Activated naive CD4-positive, alpha-beta T cell treated with anti-CD3 and anti-CD28 coated beads, Interleukin-2, amount 50 U/mL, for 72 hours (primary cell): Measurements from ENCODE around the gene CILP2. TPM values are rescaled to one million over a fixed set of nuclear protein-coding genes. Genes with fewer than 3 reads are reported as not detected.

Source experiments
- ATAC-seq, 2 donors: fragments of 150-1000 bp; cut with Tn5 transposase; 2 replicates each; pipeline ENCODE4 v1.10.0; 2021; ENCODE audit warnings: mild to moderate bottlenecking in 2 of 2, moderate library complexity in 2 of 2
- DNase-seq, 2 donors: peaks; one replicate each; pipeline ENCODE4 v3.0.0; 2021 to 2022; ENCODE audit warnings: low spot score in 2 of 2
- H3K27ac Mint-ChIP-seq, 2 donors: one replicate each; pipeline ENCODE4 v1.8.0; 2022; ENCODE audit warnings: mild to moderate bottlenecking in 2 of 2, mixed read lengths in 2 of 2
- H3K36me3 Mint-ChIP-seq, 2 donors: one replicate each; pipeline ENCODE4 v1.8.0; 2022; ENCODE audit warnings: mixed read lengths in 2 of 2
- H3K9me3 Mint-ChIP-seq, 2 donors: one replicate each; pipeline ENCODE4 v1.8.0; 2022; ENCODE audit warnings: mixed read lengths in 2 of 2
- total RNA-seq, 2 donors: library from RNA; stranded (reverse); gene quantifications; one replicate each; pipeline ENCODE4 v1.2.3, GENCODE V29; 2022

CILP2 gene
- total RNA-seq, 2 donors from 2014 or later: 0.25 to 0.31 TPM

DNA sequence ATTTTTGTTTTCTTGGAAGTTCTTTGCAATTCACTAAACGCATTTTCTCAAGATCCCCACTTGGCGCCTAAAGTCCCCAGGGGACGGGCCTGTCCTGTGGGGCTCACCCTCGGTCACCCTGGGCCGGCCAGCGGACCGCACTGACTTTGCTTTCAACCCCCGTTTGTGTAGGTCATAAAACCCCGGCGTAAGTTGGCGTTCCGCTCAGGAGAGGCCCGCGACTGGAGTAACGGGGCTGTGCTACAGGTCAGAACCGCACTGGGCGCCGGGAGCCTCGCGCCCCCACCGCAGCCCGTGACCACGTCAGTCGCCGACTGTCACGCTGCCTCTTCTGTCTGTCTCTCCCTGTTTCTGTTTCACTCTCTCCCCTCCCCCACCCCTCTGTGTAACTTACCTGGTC, 36.3 kb upstream of the CILP2 start:
- peaks cover 9 to 12% of the 10 kb centered on the region in 2 donors for H3K36me3 Mint-ChIP-seq
- no peaks in the 10 kb centered on the region for H3K9me3 Mint-ChIP-seq
- H3K27ac Mint-ChIP-seq: peak overlapping the region in 1 of 2 donors; percentile 83
- DNase-seq (no peak), ATAC-seq (no peak)

DNA sequence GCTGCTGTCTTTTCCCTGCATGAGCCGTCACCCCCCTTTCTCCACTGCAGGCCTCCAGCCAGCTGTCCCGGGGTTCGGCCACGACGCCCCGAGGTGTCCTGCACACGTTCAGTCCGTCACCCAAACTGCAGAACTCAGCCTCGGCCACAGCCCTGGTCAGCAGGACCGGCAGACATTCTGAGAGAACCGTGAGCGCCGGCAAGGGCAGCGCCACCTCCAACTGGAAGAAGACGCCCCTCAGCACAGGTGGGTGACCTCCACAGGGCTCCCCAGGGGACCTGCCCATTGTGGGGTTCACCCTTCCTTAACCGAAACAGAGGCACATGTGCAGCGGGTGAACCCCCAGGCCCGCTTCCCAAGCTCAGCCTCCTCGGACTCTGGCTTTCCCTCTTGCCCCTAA, 35.8 kb upstream of the CILP2 start:
- no peak for DNase-seq
- Mint-ChIP-seq H3K9me3 (no peaks in the 10 kb centered on the region), H3K36me3 (peaks cover 9 to 12% of the 10 kb centered on the region in 2 donors), H3K27ac (peak overlapping the region in 1 of 2 donors; percentile 45)
- ATAC-seq: no peak

DNA sequence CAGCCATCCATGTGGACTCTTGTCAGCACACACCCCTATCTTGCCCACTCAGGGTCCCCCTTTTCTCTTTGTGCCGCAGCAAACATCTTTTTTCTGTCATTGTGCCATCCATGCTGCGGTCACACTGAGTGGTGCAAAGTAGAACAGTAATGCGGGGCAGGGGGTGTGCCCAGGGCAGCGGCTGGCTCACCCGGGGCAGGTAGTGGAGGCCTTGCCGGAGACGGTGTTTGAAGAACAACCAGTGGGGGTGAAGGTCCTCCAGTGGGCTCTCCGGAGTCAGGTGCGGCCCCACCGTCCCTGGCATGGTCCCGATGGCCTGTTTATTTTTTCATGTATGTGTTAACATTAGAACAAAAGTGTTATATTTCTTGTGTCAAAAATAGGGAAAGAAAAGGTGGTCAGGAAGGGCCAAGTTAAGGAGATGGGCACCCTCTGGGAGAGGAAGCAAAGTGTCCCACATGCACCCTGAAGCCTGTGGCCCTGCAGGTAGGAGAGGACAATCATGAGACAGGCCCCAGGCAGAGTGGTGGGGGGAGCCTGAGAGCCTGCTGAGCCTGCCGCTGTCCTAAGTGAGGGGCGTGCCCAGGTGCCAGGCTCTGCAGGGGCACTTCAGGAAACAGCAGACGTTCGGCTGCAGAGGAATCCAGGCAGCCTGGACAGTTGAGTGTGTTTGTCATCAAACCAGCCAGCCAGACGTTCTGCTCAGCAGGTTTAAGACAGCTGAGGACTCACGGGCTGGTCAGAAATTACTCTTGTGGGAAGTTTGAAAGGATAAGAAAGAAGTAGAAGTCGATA, 35.1 kb upstream of the CILP2 start:
- Mint-ChIP-seq H3K9me3 (no peaks in the 10 kb centered on the region), H3K36me3 (peaks cover 9 to 12% of the 10 kb centered on the region in 2 donors), H3K27ac (peak overlapping the region in 1 of 2 donors; percentile 45)
- DNase-seq (no peak), ATAC-seq (no peak)

DNA sequence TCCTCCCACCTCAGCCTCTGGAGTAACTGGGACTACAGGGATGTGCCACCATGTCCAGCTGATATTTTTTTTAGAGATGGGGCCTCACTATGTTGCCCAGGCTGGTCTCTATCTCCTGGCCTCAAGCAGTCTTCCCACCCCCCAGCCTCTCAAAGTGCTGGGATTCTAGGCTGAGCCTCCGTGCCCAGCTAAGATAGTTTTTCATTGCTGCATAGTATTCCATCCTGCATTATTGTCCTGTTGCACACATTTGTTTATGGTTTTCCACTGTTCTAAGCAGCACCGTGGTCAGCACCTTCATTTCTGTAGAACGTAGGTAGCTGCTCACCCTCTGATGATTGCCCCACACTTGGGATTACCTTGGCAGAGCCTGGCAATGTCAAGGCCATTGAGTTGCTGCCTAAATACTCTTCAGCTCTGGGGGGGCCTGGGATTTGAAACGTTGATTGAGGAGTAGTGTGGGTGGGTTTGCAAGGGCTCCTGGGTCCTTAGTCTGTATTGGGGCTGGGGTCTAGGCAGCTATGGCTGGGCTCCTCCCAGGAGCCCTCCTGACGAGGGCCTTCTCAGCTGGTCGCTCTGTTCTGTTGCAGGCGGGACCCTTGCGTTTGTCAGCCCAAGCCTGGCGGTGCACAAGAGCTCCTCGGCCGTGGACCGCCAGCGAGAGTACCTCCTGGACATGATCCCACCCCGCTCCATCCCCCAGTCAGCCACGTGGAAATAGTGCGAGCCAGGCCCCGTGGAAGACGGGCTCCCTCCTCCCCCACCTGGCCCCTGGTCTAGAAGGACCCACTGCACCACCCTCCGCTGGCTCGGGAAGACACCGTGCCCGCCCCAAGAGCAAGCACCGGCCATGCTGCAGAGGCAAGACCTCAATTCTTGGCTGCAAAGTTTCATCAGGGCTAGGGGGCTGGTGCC, 33.1 kb upstream of the CILP2 start:
- no peak for ATAC-seq
- H3K9me3 Mint-ChIP-seq: no peaks in the 10 kb centered on the region
- DNase-seq: no peak
- peaks cover 9 to 12% of the 10 kb centered on the region in 2 donors for H3K36me3 Mint-ChIP-seq
- no peak overlapping the region for H3K27ac Mint-ChIP-seq

DNA sequence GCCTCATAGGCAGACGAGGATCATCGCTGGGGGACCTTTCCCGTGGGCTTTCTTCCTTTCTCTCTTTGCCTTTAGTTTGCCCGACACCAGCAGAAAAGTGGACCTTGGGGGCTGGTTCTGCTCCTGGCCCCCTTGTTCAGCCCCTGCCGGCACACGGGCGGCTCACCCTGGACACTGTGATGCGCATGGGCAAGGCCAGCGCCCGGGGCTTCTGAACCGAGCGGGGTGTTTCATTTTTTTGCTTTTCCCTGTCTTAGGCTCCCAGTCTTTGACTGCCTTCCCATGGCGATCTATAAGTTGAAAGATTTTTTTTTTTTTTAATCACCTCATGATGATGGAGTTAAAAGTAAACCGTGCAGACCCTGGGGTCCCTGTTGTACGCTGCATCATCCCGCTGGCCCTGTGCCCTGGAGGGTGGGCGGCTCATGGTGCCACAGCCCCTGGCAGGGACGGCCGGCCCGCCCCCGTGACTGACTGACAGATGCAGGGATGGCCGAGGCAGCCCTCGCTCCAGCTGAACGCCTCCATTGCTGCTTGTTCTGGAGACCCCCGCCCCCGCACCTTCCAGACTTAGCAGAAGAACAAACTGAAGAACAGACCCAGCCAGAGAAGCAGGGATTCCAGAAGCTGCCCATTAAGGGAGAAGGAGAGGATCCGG, 32.3 kb upstream of the CILP2 start:
- peaks cover 9 to 12% of the 10 kb centered on the region in 2 donors for H3K36me3 Mint-ChIP-seq
- peak overlapping the region in 1 of 2 donors; percentile 36 for H3K27ac Mint-ChIP-seq
- H3K9me3 Mint-ChIP-seq: no peaks in the 10 kb centered on the region
- DNase-seq: no peak
- ATAC-seq: no peak

DNA sequence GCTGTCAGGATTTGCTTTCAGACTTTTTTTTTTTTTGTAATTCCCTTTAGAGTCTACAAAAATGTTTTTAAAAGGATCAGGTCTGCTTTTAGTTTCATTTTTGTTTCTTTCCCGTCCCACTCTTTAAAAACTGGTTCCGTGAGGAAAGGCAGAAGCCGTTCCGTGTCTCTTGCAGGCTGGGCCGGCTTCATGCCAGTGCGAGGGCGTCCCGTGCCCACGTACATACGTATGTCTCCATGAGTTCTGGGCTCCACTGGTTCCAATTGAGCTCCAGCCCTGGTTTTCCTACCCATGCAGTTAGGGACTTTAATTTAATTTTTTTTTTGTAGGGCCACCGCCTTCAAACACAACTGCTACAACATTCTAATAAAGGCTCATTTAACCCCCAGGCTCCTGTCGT, 31.5 kb upstream of the CILP2 start:
- no peak for ATAC-seq
- Mint-ChIP-seq H3K9me3 (no peaks in the 10 kb centered on the region), H3K36me3 (peaks cover 9 to 12% of the 10 kb centered on the region in 2 donors), H3K27ac (peak overlapping the region; percentile 48 to 68)
- DNase-seq: no peak

DNA sequence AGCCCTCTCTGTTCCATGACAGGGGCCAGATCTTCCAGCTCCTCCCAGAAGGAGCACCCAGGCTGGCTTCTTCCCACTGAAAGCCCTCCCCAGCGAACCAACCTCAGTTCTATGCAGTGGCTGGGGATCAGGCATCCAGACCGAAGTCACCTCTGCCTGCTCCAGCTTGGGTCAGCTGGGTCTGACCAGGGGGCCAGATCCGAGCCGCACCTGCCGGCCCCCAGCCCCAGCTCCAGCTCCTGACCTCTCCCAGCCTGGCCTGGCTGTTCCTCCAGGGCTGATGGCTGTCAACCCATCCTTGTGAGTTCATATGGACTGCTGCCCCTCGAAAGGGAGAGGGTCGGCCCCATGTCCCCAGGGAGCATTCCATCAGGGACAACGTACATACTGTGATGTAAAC, 30.7 kb upstream of the CILP2 start:
- Mint-ChIP-seq H3K36me3 (peaks cover under 1 to 10% of the 10 kb centered on the region in 2 donors), H3K9me3 (no peaks in the 10 kb centered on the region), H3K27ac (no peak overlapping the region)
- ATAC-seq (no peak), DNase-seq (no peak)

DNA sequence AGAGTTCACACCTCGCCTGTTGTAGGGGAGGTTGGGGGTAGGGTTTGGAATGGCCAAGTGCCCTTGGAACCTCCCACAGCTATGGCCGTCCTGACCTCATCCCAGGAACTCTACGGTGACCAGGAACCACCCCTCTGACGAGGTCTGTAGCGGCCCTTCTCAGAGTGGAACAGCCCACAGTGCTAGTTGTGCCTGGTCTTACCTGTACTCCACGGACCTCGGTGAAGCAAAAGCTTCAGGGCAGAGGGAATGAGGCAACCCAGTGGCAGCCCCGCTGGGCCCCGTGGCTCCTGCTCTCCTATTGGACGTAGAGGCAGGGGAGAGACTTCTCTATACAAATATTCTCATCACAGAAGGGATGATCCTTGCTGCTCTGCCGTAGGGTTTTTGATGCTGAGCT, 29.8 kb upstream of the CILP2 start:
- DNase-seq: no peak
- Mint-ChIP-seq H3K9me3 (no peaks in the 10 kb centered on the region), H3K36me3 (peaks cover 0 to 1% of the 10 kb centered on the region in 2 donors), H3K27ac (no peak overlapping the region)
- no peak for ATAC-seq

DNA sequence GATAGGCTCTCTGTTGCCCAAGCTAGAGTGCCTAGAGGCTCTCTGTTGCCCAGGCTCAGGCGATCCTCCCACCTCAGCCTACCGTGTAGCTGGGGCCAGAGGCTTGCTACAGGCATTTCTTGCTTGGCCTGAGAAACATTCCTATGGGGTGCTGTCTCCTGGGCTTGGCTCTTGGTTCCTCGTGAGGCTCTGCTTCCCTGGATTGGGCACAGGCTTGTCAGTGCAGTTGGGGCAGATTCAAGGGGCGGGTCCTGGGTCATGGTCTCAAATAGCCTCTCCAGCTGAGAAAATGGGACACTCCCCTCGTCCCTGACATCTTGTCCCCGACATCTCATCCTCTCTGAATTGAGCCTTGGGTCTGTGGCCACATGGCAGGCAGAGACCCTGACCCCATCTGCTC, 27.6 kb upstream of the CILP2 start:
- peak in 1 of 2 donors; percentile 14 for ATAC-seq
- Mint-ChIP-seq H3K36me3 (peaks cover 0 to 4% of the 10 kb centered on the region in 2 donors), H3K27ac (peak overlapping the region in 1 of 2 donors; percentile 82), H3K9me3 (no peaks in the 10 kb centered on the region)
- DNase-seq: no peak

DNA sequence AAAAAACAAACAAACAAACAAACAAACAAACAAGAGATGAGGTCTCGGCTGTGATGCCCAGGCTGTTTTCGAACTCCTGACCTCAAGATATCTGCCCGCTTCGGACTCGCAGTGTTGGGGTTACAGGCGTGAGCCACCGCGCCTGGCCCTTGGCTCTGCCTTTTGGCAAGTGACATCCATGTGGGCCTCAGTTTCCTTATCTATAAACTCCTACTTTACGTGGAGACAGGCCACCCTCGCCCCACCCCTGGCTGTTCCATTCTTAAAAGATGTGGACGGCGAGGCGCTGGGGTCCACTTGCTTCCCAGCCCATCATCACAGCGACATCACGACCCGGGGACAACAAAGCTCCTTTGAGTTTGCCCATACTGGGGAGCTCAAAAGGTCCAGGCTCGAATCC, 24.4 kb upstream of the CILP2 start:
- DNase-seq (no peak), ATAC-seq (no peak)
- Mint-ChIP-seq H3K27ac (peak overlapping the region in 1 of 2 donors; percentile 84), H3K9me3 (no peaks in the 10 kb centered on the region), H3K36me3 (peaks cover 0 to 9% of the 10 kb centered on the region in 2 donors)

DNA sequence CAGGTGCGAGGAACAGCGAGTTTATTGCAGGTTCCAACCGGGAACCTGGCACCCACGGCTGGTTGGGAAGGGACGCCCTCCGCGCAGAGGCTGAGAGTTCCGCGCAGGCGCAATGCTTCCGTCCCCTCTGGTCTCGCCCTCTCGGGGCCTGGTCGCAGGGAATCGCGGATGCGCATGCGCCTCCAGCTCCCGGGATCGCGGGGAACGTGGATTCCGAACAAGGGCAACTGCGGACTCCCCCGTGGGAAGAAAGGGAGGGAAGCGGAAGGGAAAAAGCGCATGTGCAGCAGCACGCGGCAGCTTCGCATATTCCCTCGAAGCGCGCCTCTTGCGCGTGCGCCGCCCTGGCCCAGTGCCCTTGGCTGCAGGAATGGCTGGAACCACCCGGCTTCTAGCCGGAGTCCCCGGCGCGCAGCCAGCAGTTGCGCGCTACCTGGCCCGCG, 23.8 kb upstream of the CILP2 start:
- ATAC-seq (no peak), DNase-seq (no peak)
- H3K36me3 Mint-ChIP-seq: peaks cover 3 to 11% of the 10 kb centered on the region in 2 donors
- no peaks in the 10 kb centered on the region for H3K9me3 Mint-ChIP-seq
- peak overlapping the region in 1 of 2 donors; percentile 84 for H3K27ac Mint-ChIP-seq

DNA sequence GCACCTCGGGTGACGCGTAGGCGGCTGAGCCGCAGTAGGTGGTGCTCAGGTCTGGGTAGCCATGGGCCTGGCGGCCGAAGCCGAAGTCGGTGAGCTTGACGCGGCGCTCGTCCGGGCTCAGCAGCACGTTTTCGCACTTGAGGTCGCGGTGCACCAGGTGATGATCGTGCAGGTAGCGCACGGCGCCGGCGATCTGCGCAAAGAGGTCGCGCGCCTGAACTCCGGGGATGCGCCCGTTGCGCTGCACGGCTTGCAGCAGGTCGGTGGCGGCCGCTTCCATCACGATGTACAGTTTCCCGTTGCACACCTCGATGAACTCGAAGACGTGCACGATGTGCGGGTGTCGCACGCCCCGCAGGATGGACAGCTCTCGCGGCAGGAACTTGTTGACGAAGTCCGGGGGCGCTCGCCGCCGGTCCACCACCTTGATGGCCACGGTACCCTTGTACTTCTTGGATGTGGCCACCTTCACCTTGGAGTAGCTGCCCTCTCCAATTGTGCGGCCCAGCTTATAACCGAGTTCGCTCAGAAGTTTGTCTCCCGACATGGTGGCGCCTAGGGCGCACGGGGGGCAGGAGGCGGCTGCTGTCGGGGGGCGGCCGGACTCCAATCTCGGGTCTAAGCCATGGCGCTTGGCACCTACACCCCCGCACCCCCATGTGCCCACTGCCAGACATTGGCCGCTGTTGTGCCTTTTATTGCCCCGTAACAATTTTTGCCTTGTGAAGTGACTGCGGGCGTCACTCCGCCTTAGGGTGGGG, 23.0 kb upstream of the CILP2 start, which contains the start of gene TSSK6:
TSS of gene TSSK6 (minus strand) at position 668 of the 761 bp plus-strand sequence. CDS start at position 547, 121 bp downstream.
- DNase-seq (no peak), ATAC-seq (no peak)
- H3K27ac Mint-ChIP-seq: peak within 1 kb of the TSS; percentile 93 to 97
- peaks cover 11 to 14% of the 10 kb centered on the region in 2 donors for H3K36me3 Mint-ChIP-seq
- H3K9me3 Mint-ChIP-seq: no peaks in the 10 kb centered on the region

DNA sequence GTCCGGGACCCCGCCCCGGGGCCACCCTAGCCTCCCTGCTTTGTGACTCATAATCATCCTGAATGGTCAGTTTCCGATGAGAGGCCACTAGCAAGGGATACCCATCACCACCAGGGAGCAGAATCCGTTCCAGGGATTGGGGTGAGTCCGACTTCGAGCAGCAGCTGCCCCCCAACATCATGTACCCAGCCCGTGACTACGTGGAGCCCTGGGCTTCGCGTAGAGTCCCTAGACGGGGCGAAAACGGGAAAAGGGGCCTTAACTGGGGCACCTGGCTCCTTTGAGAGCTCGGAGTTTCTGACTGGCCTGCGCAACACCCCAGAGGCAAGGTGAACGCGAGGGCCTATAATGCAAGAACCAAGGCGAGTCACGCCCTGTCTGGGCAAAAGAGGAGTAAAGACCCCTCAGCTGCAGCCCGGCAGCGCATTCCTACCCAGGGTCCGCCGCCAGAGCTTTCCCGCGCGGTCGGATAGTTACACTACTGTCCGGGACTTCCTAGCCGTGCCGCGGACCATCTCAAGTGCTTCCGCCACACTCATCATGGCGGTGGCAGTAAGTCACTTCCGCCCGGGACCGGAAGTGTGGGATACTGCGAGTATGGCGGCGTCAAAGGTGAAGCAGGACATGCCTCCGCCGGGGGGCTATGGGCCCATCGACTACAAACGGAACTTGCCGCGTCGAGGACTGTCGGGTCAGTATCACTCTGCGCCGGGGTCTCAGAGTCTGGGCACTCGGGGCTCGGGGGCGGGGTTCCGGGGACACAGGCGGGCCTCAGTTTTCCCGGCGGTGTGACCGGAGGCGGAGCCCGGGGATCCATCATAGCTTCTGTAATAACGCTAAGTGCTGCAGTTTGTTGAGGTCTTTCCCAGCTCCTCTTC, 22.2 kb upstream of the CILP2 start, which contains the start of gene NDUFA13:
TSS of gene NDUFA13 (plus strand) at position 584 of the 878 bp plus-strand sequence. CDS start at position 598, 14 bp downstream.
- Mint-ChIP-seq H3K36me3 (peaks cover 14 to 20% of the 10 kb centered on the region in 2 donors), H3K9me3 (no peaks in the 10 kb centered on the region), H3K27ac (peak within 1 kb of the TSS; percentile 93 to 97)
- peak; percentile 93 to 96 for ATAC-seq
- peak; percentile 95 to 96 for DNase-seq

DNA sequence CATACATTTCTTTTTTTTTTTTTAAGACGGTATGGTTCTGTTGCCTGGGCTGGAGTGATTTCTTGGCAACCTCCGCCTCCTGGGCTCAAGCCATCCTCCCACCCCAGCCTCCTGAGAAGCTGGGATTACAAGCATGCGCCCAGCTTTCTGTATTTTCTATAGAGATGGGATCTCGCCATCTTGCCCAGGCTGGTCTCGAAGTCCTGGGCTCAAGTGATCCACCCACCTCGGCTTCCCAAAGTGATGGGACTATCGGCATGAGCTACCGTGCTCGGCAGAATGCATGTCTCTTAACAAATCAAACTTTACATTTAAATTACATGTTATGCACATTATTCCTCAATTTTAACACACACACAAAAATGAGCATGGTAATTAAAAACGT, 20.8 kb upstream of the CILP2 start:
- Mint-ChIP-seq H3K36me3 (peaks cover 14 to 22% of the 10 kb centered on the region in 2 donors), H3K9me3 (no peaks in the 10 kb centered on the region), H3K27ac (peak overlapping the region; percentile 93 to 97)
- DNase-seq (no peak), ATAC-seq (no peak)

DNA sequence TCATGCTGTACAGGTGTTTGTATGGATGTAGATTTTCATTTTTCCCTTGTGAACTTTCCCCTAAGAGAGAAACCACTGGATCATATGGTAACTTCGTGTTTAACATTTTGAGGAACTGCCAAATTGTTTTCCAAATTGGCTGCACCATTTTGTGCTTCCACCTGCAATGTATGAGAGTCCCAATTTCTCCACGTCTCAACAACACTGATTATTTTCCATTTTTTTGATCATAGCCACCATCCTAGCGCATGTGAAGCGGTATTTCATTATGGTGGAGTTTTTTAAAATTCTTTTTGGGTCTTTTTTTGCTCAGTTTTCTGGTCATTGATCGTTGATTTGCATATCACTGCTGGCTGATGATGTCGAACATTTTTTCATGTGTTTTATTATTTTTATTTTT, 17.1 kb upstream of the CILP2 start:
- DNase-seq: no peak
- Mint-ChIP-seq H3K36me3 (peaks cover 10 to 28% of the 10 kb centered on the region in 2 donors), H3K9me3 (no peaks in the 10 kb centered on the region), H3K27ac (peak overlapping the region in 1 of 2 donors; percentile 33)
- ATAC-seq: no peak
